ENCODE results near the gene HSPA9.

The HSPA9 gene

GRCh38 chr5:138566792-138567191 is 8.4 kb downstream of the HSPA9 start:
- TF ChIP-seq SPI1 (IDR thresholded peaks at IDR 0.05; ENCODE audit: low read depth, low read length), result no peak
- TF ChIP-seq POLR2AphosphoS5 (IDR thresholded peaks at IDR 0.05; ENCODE audit: low read depth, low read length), result no peak
- no peak for TF ChIP-seq POLR2A (IDR thresholded peaks at IDR 0.05; ENCODE audit: low read depth, low read length)
- no peak for TF ChIP-seq TAF1 (IDR thresholded peaks at IDR 0.05; ENCODE audit: low read depth, low read length)
- TF ChIP-seq PAX5 (IDR thresholded peaks at IDR 0.05; ENCODE audit: insufficient read depth, low read length, severe bottlenecking), result no peak
- no peak for TF ChIP-seq POU2F2 (IDR thresholded peaks at IDR 0.05; ENCODE audit: low read depth, low read length)
- no peak for FAIRE-seq
- no peak for DNase-seq (ENCODE audit: insufficient read length, low spot score)

GRCh38 chr5:138565100-138565821 is 9.9 kb downstream of the HSPA9 start:
- DNase-seq (ENCODE audit: insufficient read length, low spot score), result no peak
- FAIRE-seq, result peak; percentile 35
- TF ChIP-seq POU2F2 (IDR thresholded peaks at IDR 0.05; ENCODE audit: low read depth, low read length) (no peak), SPI1 (IDR thresholded peaks at IDR 0.05; ENCODE audit: low read depth, low read length) (no peak), POLR2AphosphoS5 (IDR thresholded peaks at IDR 0.05; ENCODE audit: low read depth, low read length) (no peak), TAF1 (IDR thresholded peaks at IDR 0.05; ENCODE audit: low read depth, low read length) (no peak), POLR2A (IDR thresholded peaks at IDR 0.05; ENCODE audit: low read depth, low read length) (no peak)

- DNase-seq (ENCODE audit: insufficient read length, low spot score), result no peak
- no peak for FAIRE-seq
- TF ChIP-seq POU2F2 (IDR thresholded peaks at IDR 0.05; ENCODE audit: low read depth, low read length), result no peak
- TF ChIP-seq POLR2AphosphoS5 (IDR thresholded peaks at IDR 0.05; ENCODE audit: low read depth, low read length), result no peak
- no peak for TF ChIP-seq SPI1 (IDR thresholded peaks at IDR 0.05; ENCODE audit: low read depth, low read length)
- no peak for TF ChIP-seq TAF1 (IDR thresholded peaks at IDR 0.05; ENCODE audit: low read depth, low read length)
- TF ChIP-seq PAX5 (IDR thresholded peaks at IDR 0.05; ENCODE audit: insufficient read depth, low read length, severe bottlenecking), result no peak
- TF ChIP-seq POLR2A (IDR thresholded peaks at IDR 0.05; ENCODE audit: low read depth, low read length), result no peak
Observed at GRCh38 chr5:138564242-138564641, 11.0 kb downstream of the HSPA9 start.

- no peak for TF ChIP-seq TAF1 (IDR thresholded peaks at IDR 0.05; ENCODE audit: low read depth, low read length)
- no peak for TF ChIP-seq POU2F2 (IDR thresholded peaks at IDR 0.05; ENCODE audit: low read depth, low read length)
- TF ChIP-seq PAX5 (IDR thresholded peaks at IDR 0.05; ENCODE audit: insufficient read depth, low read length, severe bottlenecking), result no peak
- TF ChIP-seq POLR2A (IDR thresholded peaks at IDR 0.05; ENCODE audit: low read depth, low read length), result no peak
- TF ChIP-seq POLR2AphosphoS5 (IDR thresholded peaks at IDR 0.05; ENCODE audit: low read depth, low read length), result no peak
- no peak for TF ChIP-seq SPI1 (IDR thresholded peaks at IDR 0.05; ENCODE audit: low read depth, low read length)
- FAIRE-seq (no peak), DNase-seq (ENCODE audit: insufficient read length, low spot score) (no peak)
Observed at GRCh38 chr5:138563340-138564118, 11.7 kb downstream of the HSPA9 start.

GRCh38 chr5:138560971-138561370 is 14.2 kb downstream of the HSPA9 start:
- DNase-seq (ENCODE audit: insufficient read length, low spot score), result no peak
- no peak for TF ChIP-seq POLR2A (IDR thresholded peaks at IDR 0.05; ENCODE audit: low read depth, low read length)
- TF ChIP-seq SPI1 (IDR thresholded peaks at IDR 0.05; ENCODE audit: low read depth, low read length), result no peak
- no peak for FAIRE-seq

GRCh38 chr5:138559937-138560336 is 15.3 kb downstream of the HSPA9 start:
- no peak for DNase-seq (ENCODE audit: insufficient read length, low spot score)
- FAIRE-seq, result peak; percentile 26

GRCh38 chr5:138557677-138558076 is 17.5 kb downstream of the HSPA9 start:
- DNase-seq (ENCODE audit: insufficient read length, low spot score) (no peak), FAIRE-seq (no peak)
- TF ChIP-seq POU2F2 (IDR thresholded peaks at IDR 0.05; ENCODE audit: low read depth, low read length) (no peak), SPI1 (IDR thresholded peaks at IDR 0.05; ENCODE audit: low read depth, low read length) (no peak), TAF1 (IDR thresholded peaks at IDR 0.05; ENCODE audit: low read depth, low read length) (no peak), POLR2A (IDR thresholded peaks at IDR 0.05; ENCODE audit: low read depth, low read length) (no peak), PAX5 (IDR thresholded peaks at IDR 0.05; ENCODE audit: insufficient read depth, low read length, severe bottlenecking) (no peak), POLR2AphosphoS5 (IDR thresholded peaks at IDR 0.05; ENCODE audit: low read depth, low read length) (no peak)

More at GRCh38 chr5:138559937-138560336, 15.3 kb downstream of the HSPA9 start:
- 0 out of 2 replicates have a peak, but pooled peaks have one; percentile 33 for TF ChIP-seq POLR2AphosphoS5 (IDR thresholded peaks at IDR 0.05; ENCODE audit: low read depth, low read length)
- no peak for TF ChIP-seq TAF1 (IDR thresholded peaks at IDR 0.05; ENCODE audit: low read depth, low read length)

- FAIRE-seq (no peak), DNase-seq (ENCODE audit: insufficient read length, low spot score) (no peak)
- TF ChIP-seq SPI1 (IDR thresholded peaks at IDR 0.05; ENCODE audit: low read depth, low read length), result no peak
- no peak; the same call in 1 of the 2 replicates for TF ChIP-seq POLR2A (IDR thresholded peaks at IDR 0.05; ENCODE audit: low read depth, low read length)
- TF ChIP-seq POLR2AphosphoS5 (IDR thresholded peaks at IDR 0.05; ENCODE audit: low read depth, low read length), result no peak
- TF ChIP-seq PAX5 (IDR thresholded peaks at IDR 0.05; ENCODE audit: insufficient read depth, low read length, severe bottlenecking), result no peak
- no peak for TF ChIP-seq POU2F2 (IDR thresholded peaks at IDR 0.05; ENCODE audit: low read depth, low read length)
- TF ChIP-seq TAF1 (IDR thresholded peaks at IDR 0.05; ENCODE audit: low read depth, low read length), result no peak
Observed at GRCh38 chr5:138554143-138554542, 21.1 kb downstream of the HSPA9 start.

GRCh38 chr5:138553437-138554095 is 21.6 kb downstream of the HSPA9 start:
- DNase-seq (ENCODE audit: insufficient read length, low spot score), result no peak
- TF ChIP-seq PAX5 (IDR thresholded peaks at IDR 0.05; ENCODE audit: insufficient read depth, low read length, severe bottlenecking), result no peak
- TF ChIP-seq POLR2AphosphoS5 (IDR thresholded peaks at IDR 0.05; ENCODE audit: low read depth, low read length), result peak; percentile 62; the same call in 1 of the 2 replicates
- no peak for TF ChIP-seq SPI1 (IDR thresholded peaks at IDR 0.05; ENCODE audit: low read depth, low read length)
- TF ChIP-seq TAF1 (IDR thresholded peaks at IDR 0.05; ENCODE audit: low read depth, low read length), result no peak
- peak; percentile 15; the same call in 1 of the 2 replicates for TF ChIP-seq POLR2A (IDR thresholded peaks at IDR 0.05; ENCODE audit: low read depth, low read length)
- no peak for TF ChIP-seq POU2F2 (IDR thresholded peaks at IDR 0.05; ENCODE audit: low read depth, low read length)
- FAIRE-seq, result no peak
